NB4 (cell line): Measurements from ENCODE around the gene SPEN.

Experiments used
- CTCF ChIP-seq: IDR thresholded peaks from one replicate; pipeline ENCODE4 v1.5.1; 2012; ENCODE audit warnings: low read depth, low read length
- MYC ChIP-seq: IDR thresholded peaks from 2 replicates; pipeline ENCODE4 v1.6.1; 2011; ENCODE audit warnings: low read depth, low read length
- TF ChIP-seq, protein P1 (sequence below): IDR thresholded peaks from 2 replicates; pipeline ENCODE4 v1.6.1; 2011; ENCODE audit warnings: low read depth, low read length

DNA sequence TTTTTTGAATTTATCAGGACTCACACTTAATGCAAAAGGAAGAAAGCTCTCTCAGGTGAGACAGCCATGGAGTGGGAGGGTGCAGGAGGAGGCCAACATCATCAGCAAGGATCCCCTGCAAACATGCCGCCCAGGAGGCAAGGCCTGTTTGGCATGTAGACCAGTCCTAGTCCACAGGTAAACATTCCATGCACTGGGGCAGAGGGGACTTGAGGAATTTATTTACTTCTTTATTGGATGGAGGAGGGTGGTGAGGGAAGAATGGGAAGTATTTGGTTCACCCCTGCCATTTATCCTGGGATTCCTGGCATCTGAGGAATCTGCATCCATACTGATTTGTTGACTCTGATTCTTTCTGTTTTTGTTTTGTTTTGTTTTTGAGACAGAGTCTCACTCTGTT is 38.6 kb upstream of the SPEN start:
- no peak for TF ChIP-seq MYC
- TF ChIP-seq, protein P1, sequence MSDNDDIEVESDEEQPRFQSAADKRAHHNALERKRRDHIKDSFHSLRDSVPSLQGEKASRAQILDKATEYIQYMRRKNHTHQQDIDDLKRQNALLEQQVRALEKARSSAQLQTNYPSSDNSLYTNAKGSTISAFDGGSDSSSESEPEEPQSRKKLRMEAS = no peak
- no peak for TF ChIP-seq CTCF
